GM18858 (cell line): Measurements from ENCODE around the gene PARP8.
"Not testable (repeated sequence)": the region's sequence is repeated elsewhere in the genome, so short reads cannot be mapped to it uniquely, and the experiment has no call there.

Source experiments
- ATAC-seq: cut with Tn5 transposase; IDR thresholded peaks from one replicate; pipeline ENCODE4 v1.9.1; 2021; ENCODE audit not compliant: unreplicated experiment

PARP8 gene

GRCh38 chr5:50767588-50767987 lies 101.2 kb downstream of the PARP8 start:
- ATAC-seq: no peak

- no peak for ATAC-seq
These were observed 102.2 kb downstream of the PARP8 start for GRCh38 chr5:50768634-50769033.

GRCh38 chr5:50770441-50770840 lies 104.0 kb downstream of the PARP8 start:
- no peak for ATAC-seq

GRCh38 chr5:50774446-50775175 lies 108.2 kb downstream of the PARP8 start:
- not testable (repeated sequence) for ATAC-seq

- ATAC-seq: no peak
These were observed 119.6 kb downstream of the PARP8 start for GRCh38 chr5:50786073-50786472.

GRCh38 chr5:50791813-50792212 lies 125.4 kb downstream of the PARP8 start:
- no peak for ATAC-seq

- ATAC-seq: no peak
These were observed 126.4 kb downstream of the PARP8 start for GRCh38 chr5:50792843-50793242.

GRCh38 chr5:50794812-50795211 lies 128.4 kb downstream of the PARP8 start:
- ATAC-seq: no peak

GRCh38 chr5:50798002-50798401 lies 131.6 kb downstream of the PARP8 start:
- ATAC-seq: no peak

- no peak for ATAC-seq
These were observed 133.2 kb downstream of the PARP8 start for GRCh38 chr5:50799596-50799995.

- ATAC-seq: peak; percentile 50
These were observed 134.0 kb downstream of the PARP8 start for GRCh38 chr5:50800410-50800809.

- no peak for ATAC-seq
These were observed 141.2 kb downstream of the PARP8 start for GRCh38 chr5:50807661-50808060.

- no peak for ATAC-seq
These were observed 142.0 kb downstream of the PARP8 start for GRCh38 chr5:50808406-50808805.

- ATAC-seq: not testable (repeated sequence)
These were observed 145.3 kb downstream of the PARP8 start for GRCh38 chr5:50811746-50812145.

- no peak for ATAC-seq
These were observed 147.3 kb downstream of the PARP8 start for GRCh38 chr5:50813691-50814090.

GRCh38 chr5:50814556-50814955 lies 148.1 kb downstream of the PARP8 start:
- no peak for ATAC-seq

GRCh38 chr5:50822046-50822445 lies 155.6 kb downstream of the PARP8 start:
- no peak for ATAC-seq

- no peak for ATAC-seq
These were observed 156.3 kb downstream of the PARP8 start for GRCh38 chr5:50822761-50823160.

GRCh38 chr5:50823568-50823967 lies 157.1 kb downstream of the PARP8 start:
- no peak for ATAC-seq

GRCh38 chr5:50824109-50824508 lies 157.7 kb downstream of the PARP8 start:
- ATAC-seq: no peak

- no peak for ATAC-seq
These were observed 161.2 kb downstream of the PARP8 start for GRCh38 chr5:50827516-50828247.

GRCh38 chr5:50829023-50829422 lies 162.6 kb downstream of the PARP8 start:
- no peak for ATAC-seq
